Measurements from ENCODE around the gene MIOX. TPM values are rescaled to one million over a fixed set of nuclear protein-coding genes. Genes with fewer than 3 reads are reported as not detected.

The MIOX gene
- total RNA-seq, 6 donors from 2014 or later, result not detected

DNA sequence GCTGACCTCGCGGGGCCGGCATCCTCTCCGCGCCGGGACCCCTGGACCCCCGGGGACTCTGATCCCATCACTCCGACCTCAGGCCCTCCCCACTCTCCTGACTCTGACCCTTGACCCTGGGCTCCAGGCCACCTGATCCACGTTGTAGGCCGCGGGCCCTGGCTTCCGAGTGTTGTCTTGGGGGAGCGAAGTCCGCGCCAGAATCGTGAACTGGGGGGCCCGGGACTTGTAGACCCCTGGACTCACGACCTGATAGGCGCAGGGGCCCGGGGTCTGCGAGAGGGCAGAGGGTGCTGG, 43.9 kb downstream of the MIOX start:
- DNase-seq (no peak), ATAC-seq (ENCODE audit: low FRiP score in 2 of 2) (peak in 1 of 2 donors; percentile 0)
- no peaks in the 10 kb centered on the region for H3K27me3 ChIP-seq
- H3K4me1 ChIP-seq, result peaks cover 47 to 83% (median 51%) of the 10 kb centered on the region in 4 donors
- peak overlapping the region; percentile 97 to 100 (median 98) for H3K27ac ChIP-seq
- no peaks in the 10 kb centered on the region for H3K9me3 ChIP-seq
- H3K36me3 ChIP-seq, result no peaks in the 10 kb centered on the region
- TF ChIP-seq POLR2A (IDR thresholded peaks at IDR 0.05) (no peak), POLR2AphosphoS5 (IDR thresholded peaks at IDR 0.05) (no peak), EP300 (IDR thresholded peaks at IDR 0.05) (no peak)
- TF ChIP-seq, protein P1, sequence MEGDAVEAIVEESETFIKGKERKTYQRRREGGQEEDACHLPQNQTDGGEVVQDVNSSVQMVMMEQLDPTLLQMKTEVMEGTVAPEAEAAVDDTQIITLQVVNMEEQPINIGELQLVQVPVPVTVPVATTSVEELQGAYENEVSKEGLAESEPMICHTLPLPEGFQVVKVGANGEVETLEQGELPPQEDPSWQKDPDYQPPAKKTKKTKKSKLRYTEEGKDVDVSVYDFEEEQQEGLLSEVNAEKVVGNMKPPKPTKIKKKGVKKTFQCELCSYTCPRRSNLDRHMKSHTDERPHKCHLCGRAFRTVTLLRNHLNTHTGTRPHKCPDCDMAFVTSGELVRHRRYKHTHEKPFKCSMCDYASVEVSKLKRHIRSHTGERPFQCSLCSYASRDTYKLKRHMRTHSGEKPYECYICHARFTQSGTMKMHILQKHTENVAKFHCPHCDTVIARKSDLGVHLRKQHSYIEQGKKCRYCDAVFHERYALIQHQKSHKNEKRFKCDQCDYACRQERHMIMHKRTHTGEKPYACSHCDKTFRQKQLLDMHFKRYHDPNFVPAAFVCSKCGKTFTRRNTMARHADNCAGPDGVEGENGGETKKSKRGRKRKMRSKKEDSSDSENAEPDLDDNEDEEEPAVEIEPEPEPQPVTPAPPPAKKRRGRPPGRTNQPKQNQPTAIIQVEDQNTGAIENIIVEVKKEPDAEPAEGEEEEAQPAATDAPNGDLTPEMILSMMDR (IDR thresholded peaks at IDR 0.05), result no peak
- peak overlapping the region; percentile 27 to 93 (median 77) for H3K4me3 ChIP-seq
- WGBS, 2 donors, result 0% methylated on average over 1 to 19 of the region's 21 CpGs

DNA sequence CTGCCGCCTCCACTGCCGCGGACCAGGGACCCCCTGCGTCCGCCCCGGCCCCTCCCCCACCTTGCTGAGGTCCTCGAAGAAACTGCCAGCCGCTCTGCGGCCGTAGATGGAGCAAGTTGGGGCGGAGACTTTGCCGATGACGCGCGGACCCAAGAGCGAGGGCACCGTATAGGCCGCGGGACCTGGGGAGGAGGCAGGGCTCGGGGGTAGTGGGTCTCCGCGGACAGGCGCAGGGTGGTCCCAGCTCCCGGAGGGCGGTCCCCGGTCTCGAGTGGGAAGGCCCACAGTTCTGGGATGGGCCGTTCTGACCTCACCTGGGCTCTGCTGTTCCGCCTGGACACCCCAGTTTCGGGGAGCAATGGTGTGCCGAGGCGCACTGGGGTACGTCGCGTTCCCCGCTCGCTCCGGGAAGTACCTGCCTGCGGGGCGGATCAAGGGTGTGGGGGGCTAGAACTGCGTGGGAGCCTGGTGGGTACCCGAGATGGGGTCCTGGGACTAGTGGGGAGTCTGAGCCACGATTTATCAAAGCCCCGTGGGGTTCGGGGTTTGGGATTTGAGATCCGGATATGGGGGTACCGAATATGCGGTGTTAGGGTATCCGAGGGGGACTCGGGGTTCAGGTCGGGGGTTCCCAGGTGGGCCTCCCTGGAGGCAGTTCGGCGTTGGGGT, 44.4 kb downstream of the MIOX start:
- TF ChIP-seq, protein P1 (IDR thresholded peaks at IDR 0.05), result no peak
- TF ChIP-seq POLR2AphosphoS5 (IDR thresholded peaks at IDR 0.05) (peak; percentile 91 to 95), POLR2A (IDR thresholded peaks at IDR 0.05) (peak; percentile 66 to 96 (median 80)), EP300 (IDR thresholded peaks at IDR 0.05) (peak in 1 of 4 donors; percentile 14)
- DNase-seq (peak; percentile 94 to 95), ATAC-seq (ENCODE audit: low FRiP score in 2 of 2) (peak; percentile 73 to 86)
- no peaks in the 10 kb centered on the region for H3K36me3 ChIP-seq
- 1% methylated on average over 16 to 53 of the region's 53 CpGs for WGBS, 2 donors
- no peaks in the 10 kb centered on the region for H3K27me3 ChIP-seq
- peaks cover 47 to 83% (median 51%) of the 10 kb centered on the region in 4 donors for H3K4me1 ChIP-seq
- H3K27ac ChIP-seq, result peak overlapping the region; percentile 97 to 100 (median 98)
- H3K9me3 ChIP-seq, result no peaks in the 10 kb centered on the region
- H3K4me3 ChIP-seq, result peak overlapping the region; percentile 64 to 93 (median 77)

DNA sequence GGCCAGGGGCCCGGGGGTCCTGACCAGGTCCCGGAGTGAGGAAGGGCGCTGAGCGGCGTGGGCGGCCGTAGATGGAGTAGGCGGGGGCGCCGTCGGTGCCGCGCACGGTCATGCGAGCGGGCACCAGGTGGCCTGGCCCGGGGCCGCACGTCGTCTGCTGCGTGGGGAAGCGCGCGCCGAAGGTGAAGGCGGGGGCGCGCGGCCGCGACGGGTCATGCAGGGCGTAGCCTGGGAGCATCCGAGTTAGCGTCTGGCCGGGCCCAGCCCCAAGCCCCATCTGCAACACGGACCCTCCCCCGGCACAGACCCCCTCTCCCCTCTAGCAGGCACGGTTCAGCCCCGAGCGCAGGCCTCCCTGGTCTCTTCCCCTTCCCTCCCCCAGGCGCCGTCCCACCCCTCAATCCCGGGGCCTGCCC, 44.9 kb downstream of the MIOX start:
- DNase-seq, result peak; percentile 80 to 97
- 0 to 3% methylated on average over 10 to 20 of the region's 44 CpGs for WGBS, 2 donors
- Histone ChIP-seq H3K9me3 (no peaks in the 10 kb centered on the region), H3K36me3 (no peaks in the 10 kb centered on the region), H3K27me3 (no peaks in the 10 kb centered on the region), H3K27ac (peak overlapping the region; percentile 97 to 100 (median 98)), H3K4me1 (peaks cover 46 to 80% (median 50%) of the 10 kb centered on the region in 4 donors), H3K4me3 (peak overlapping the region; percentile 64 to 93 (median 77))
- TF ChIP-seq EP300 (IDR thresholded peaks at IDR 0.05) (no peak), POLR2AphosphoS5 (IDR thresholded peaks at IDR 0.05) (peak; percentile 44 to 47)
- TF ChIP-seq, protein P1 (IDR thresholded peaks at IDR 0.05), result peak in 2 of 6 experiments; percentile 7 to 36
- ATAC-seq (ENCODE audit: low FRiP score in 2 of 2), result peak; percentile 49 to 70

DNA sequence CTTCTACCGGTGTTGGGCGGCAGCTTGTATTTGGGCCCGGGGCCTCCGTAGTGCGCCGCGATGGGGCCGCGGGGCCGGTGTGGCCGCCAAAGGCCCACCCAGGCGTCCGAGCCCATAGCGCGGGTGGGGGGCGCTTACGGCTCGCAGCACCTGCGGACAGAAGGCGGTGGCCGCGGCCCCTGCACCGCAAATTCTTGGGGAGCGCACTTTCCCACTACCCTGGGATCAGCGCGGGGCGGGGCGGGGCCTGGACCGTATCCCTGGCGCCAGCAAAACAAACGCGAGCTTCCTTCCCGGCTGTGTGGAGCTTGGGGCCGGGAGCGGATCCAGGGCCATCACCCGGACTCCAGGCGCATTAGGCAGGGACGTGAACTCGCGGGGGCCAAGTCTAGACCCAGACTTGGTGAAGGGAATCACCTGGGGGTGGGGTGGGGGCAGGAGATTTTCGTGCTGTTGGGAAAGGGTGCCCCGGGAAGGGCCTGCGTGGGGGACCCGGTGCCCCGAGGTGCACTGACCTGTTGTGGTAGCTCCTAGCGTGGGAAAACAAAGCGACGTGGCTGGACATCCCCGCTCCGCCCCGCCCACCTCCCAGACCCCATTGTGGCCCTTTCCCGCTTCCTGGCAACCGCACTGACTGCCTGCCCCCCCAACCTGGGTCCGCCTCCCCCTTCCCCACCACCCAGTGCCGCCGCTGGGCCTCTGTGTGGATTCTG, 45.5 kb downstream of the MIOX start:
- ATAC-seq (ENCODE audit: low FRiP score in 2 of 2) (peak; percentile 52 to 64), DNase-seq (peak; percentile 82 to 97)
- Histone ChIP-seq H3K9me3 (no peaks in the 10 kb centered on the region), H3K4me1 (peaks cover 41 to 76% (median 45%) of the 10 kb centered on the region in 4 donors), H3K27me3 (no peaks in the 10 kb centered on the region), H3K4me3 (peak overlapping the region; percentile 64 to 93 (median 77)), H3K27ac (peak overlapping the region; percentile 97 to 100 (median 98)), H3K36me3 (no peaks in the 10 kb centered on the region)
- TF ChIP-seq, protein P1 (IDR thresholded peaks at IDR 0.05), result no peak
- TF ChIP-seq POLR2A (IDR thresholded peaks at IDR 0.05), result peak in 3 of 4 donors; percentile 30 to 76 (median 31)
- TF ChIP-seq EP300 (IDR thresholded peaks at IDR 0.05), result peak in 1 of 4 donors; percentile 2
- peak; percentile 48 to 55 for TF ChIP-seq POLR2AphosphoS5 (IDR thresholded peaks at IDR 0.05)
- 3 to 8% methylated on average over 10 to 32 of the region's 56 CpGs for WGBS, 2 donors
